ENCODE data around the gene FMN1. TPM values are rescaled to one million over a fixed set of nuclear protein-coding genes. Genes with fewer than 3 reads are reported as not detected.

The FMN1 gene
- total RNA-seq, 4 donors from 2014 or later: 2.6 to 6.6 (median 4.2) TPM

GRCh38 chr15:32826685-32827084 lies 367.8 kb downstream of the FMN1 start:
- intact Hi-C loops (cut with DNase I; ENCODE audit: low total_unique reads) (no loop called here), in situ Hi-C loops (cut with MboI; ENCODE audit: low sequenced_read_pairs in 4 of 4) (no loop called here)
- no peak for ATAC-seq

GRCh38 chr15:32825219-32825618 lies 369.3 kb downstream of the FMN1 start:
- no peaks in the 10 kb centered on the region for H3K36me3 ChIP-seq
- no peak overlapping the region for H3K4me3 ChIP-seq
- H3K27me3 ChIP-seq: no peaks in the 10 kb centered on the region
- in situ Hi-C loops (cut with MboI; ENCODE audit: low sequenced_read_pairs in 4 of 4): no loop called here
- H3K4me1 ChIP-seq: no peaks in the 10 kb centered on the region
- ATAC-seq (no peak), DNase-seq (no peak)
- H3K9me3 ChIP-seq: no peaks in the 10 kb centered on the region
- intact Hi-C loops (cut with DNase I; ENCODE audit: low total_unique reads): no loop called here
- TF ChIP-seq CTCF (IDR thresholded peaks at IDR 0.05 in 4 of 5, conservative IDR thresholded peaks at IDR 0.05 in 1 of 5) (no peak), POLR2A (IDR thresholded peaks at IDR 0.05) (no peak)
- no peak overlapping the region for H3K27ac ChIP-seq

More at GRCh38 chr15:32826685-32827084, 367.8 kb downstream of the FMN1 start:
- no peak for DNase-seq
- TF ChIP-seq POLR2A (IDR thresholded peaks at IDR 0.05) (no peak), CTCF (IDR thresholded peaks at IDR 0.05 in 4 of 5, conservative IDR thresholded peaks at IDR 0.05 in 1 of 5) (no peak)
- Histone ChIP-seq H3K36me3 (no peaks in the 10 kb centered on the region), H3K4me1 (no peaks in the 10 kb centered on the region), H3K4me3 (no peak overlapping the region), H3K27me3 (no peaks in the 10 kb centered on the region), H3K27ac (no peak overlapping the region), H3K9me3 (no peaks in the 10 kb centered on the region)

GRCh38 chr15:32824777-32825176 lies 369.7 kb downstream of the FMN1 start:
- intact Hi-C loops (cut with DNase I; ENCODE audit: low total_unique reads): no loop called here
- no peak overlapping the region for H3K4me3 ChIP-seq
- no peaks in the 10 kb centered on the region for H3K9me3 ChIP-seq
- TF ChIP-seq POLR2A (IDR thresholded peaks at IDR 0.05) (no peak), CTCF (IDR thresholded peaks at IDR 0.05 in 4 of 5, conservative IDR thresholded peaks at IDR 0.05 in 1 of 5) (no peak)
- H3K27me3 ChIP-seq: no peaks in the 10 kb centered on the region
- H3K27ac ChIP-seq: no peak overlapping the region
- no peak for DNase-seq
- H3K36me3 ChIP-seq: no peaks in the 10 kb centered on the region
- in situ Hi-C loops (cut with MboI; ENCODE audit: low sequenced_read_pairs in 4 of 4): no loop called here
- no peaks in the 10 kb centered on the region for H3K4me1 ChIP-seq
- no peak for ATAC-seq

- Histone ChIP-seq H3K4me3 (no peak overlapping the region), H3K27ac (no peak overlapping the region), H3K36me3 (no peaks in the 10 kb centered on the region), H3K9me3 (no peaks in the 10 kb centered on the region), H3K4me1 (no peaks in the 10 kb centered on the region), H3K27me3 (no peaks in the 10 kb centered on the region)
- TF ChIP-seq POLR2A (IDR thresholded peaks at IDR 0.05): no peak
- TF ChIP-seq CTCF (IDR thresholded peaks at IDR 0.05 in 4 of 5, conservative IDR thresholded peaks at IDR 0.05 in 1 of 5): no peak
- DNase-seq (no peak), ATAC-seq (no peak)
- intact Hi-C loops (cut with DNase I; ENCODE audit: low total_unique reads): no loop called here
- in situ Hi-C loops (cut with MboI; ENCODE audit: low sequenced_read_pairs in 4 of 4): no loop called here
These were observed 370.8 kb downstream of the FMN1 start for GRCh38 chr15:32823750-32824149.

GRCh38 chr15:32822739-32823138 lies 371.8 kb downstream of the FMN1 start:
- TF ChIP-seq CTCF (IDR thresholded peaks at IDR 0.05 in 4 of 5, conservative IDR thresholded peaks at IDR 0.05 in 1 of 5): no peak
- TF ChIP-seq POLR2A (IDR thresholded peaks at IDR 0.05): no peak
- Histone ChIP-seq H3K9me3 (no peaks in the 10 kb centered on the region), H3K27ac (no peak overlapping the region), H3K36me3 (no peaks in the 10 kb centered on the region), H3K4me3 (no peak overlapping the region), H3K4me1 (no peaks in the 10 kb centered on the region), H3K27me3 (no peaks in the 10 kb centered on the region)
- ATAC-seq (no peak), DNase-seq (no peak)
- intact Hi-C loops (cut with DNase I; ENCODE audit: low total_unique reads): no loop called here
- in situ Hi-C loops (cut with MboI; ENCODE audit: low sequenced_read_pairs in 4 of 4): no loop called here

Data from gastrocnemius medialis (tissue), 4 donors.